PC-9 (cell line): ENCODE data around the gene POLDIP2.

Source experiments
- CTCF ChIP-seq: fragments of 200-600 bp; sonication (generic); conservative IDR thresholded peaks from 2 replicates; pipeline ENCODE4 v1.6.1; 2017; ENCODE audit warnings: mixed run types, antibody characterized with exemption, mild to moderate bottlenecking, moderate library complexity
- EZH2 ChIP-seq: fragments of 200-600 bp; sonication (generic); IDR thresholded peaks from 2 replicates; pipeline ENCODE4 v1.8.0; 2017; ENCODE audit warnings: antibody characterized with exemption, low read depth

GRCh38 chr17:28344435-28344901 is 12.9 kb downstream of the POLDIP2 start:
- TF ChIP-seq EZH2 (no peak), CTCF (no peak)
